Central memory CD8-positive, alpha-beta T cell (primary cell): ENCODE data around the gene PRND.
A peak's percentile ranks its signal among the peaks of the same experiment; 100 is the strongest.

Source experiments
- ATAC-seq: fragments of 150-1000 bp; cut with Tn5 transposase; replicated peaks from 2 replicates; pipeline ENCODE4 v1.10.0; 2022; ENCODE audit warnings: mild to moderate bottlenecking, moderate FRiP score, moderate number of reproducible peaks; ENCODE audit not compliant: poor library complexity, severe bottlenecking; ENCODE audit errors: extremely low read depth
- DNase-seq, 2 donors: peaks; one replicate each; pipeline ENCODE4 v3.0.0; 2021; ENCODE audit warnings: low spot score in 2 of 2
- H3K27ac Mint-ChIP-seq: one replicate; pipeline ENCODE4 v1.8.0; 2022; ENCODE audit warnings: low read depth, mild to moderate bottlenecking, moderate library complexity, mixed read lengths
- H3K27me3 Mint-ChIP-seq: one replicate; pipeline ENCODE4 v1.8.0; 2022; ENCODE audit warnings: mixed read lengths
- H3K36me3 Mint-ChIP-seq: one replicate; pipeline ENCODE4 v1.8.0; 2022; ENCODE audit warnings: mild to moderate bottlenecking, moderate library complexity, mixed read lengths; ENCODE audit not compliant: insufficient read depth
- H3K4me1 Mint-ChIP-seq: one replicate; pipeline ENCODE4 v1.8.0; 2022; ENCODE audit warnings: mixed read lengths
- H3K4me3 Mint-ChIP-seq: one replicate; pipeline ENCODE4 v1.8.0; 2022; ENCODE audit warnings: mild to moderate bottlenecking, moderate library complexity, mixed read lengths
- H3K9me3 Mint-ChIP-seq: one replicate; pipeline ENCODE4 v1.8.0; 2022; ENCODE audit warnings: mixed read lengths

PRND gene

GRCh38 chr20:4721719-4722118, at the start of gene PRND:
Gene PRND (plus strand): TSS chr20:4721909. CDS start chr20:4724552, 2,643 bp downstream.
- no peaks in the 10 kb centered on the region for H3K9me3 Mint-ChIP-seq
- ATAC-seq: no peak
- no peak within 1 kb of the TSS for H3K27ac Mint-ChIP-seq
- H3K36me3 Mint-ChIP-seq: no peaks in the 10 kb centered on the region
- no peak for DNase-seq
- no peak within 1 kb of the TSS for H3K4me3 Mint-ChIP-seq
- no peaks in the 10 kb centered on the region for H3K27me3 Mint-ChIP-seq
- peaks cover 13% of the 10 kb centered on the region for H3K4me1 Mint-ChIP-seq

- Mint-ChIP-seq H3K4me3 (no peak overlapping the region), H3K9me3 (no peaks in the 10 kb centered on the region), H3K27ac (no peak overlapping the region), H3K36me3 (no peaks in the 10 kb centered on the region), H3K27me3 (peaks cover 24% of the 10 kb centered on the region), H3K4me1 (no peaks in the 10 kb centered on the region)
- ATAC-seq (no peak), DNase-seq (no peak)
These were observed 48.8 kb upstream of the PRND start for GRCh38 chr20:4672948-4673347.

GRCh38 chr20:4673371-4674001, 48.2 kb upstream of the PRND start:
- Mint-ChIP-seq H3K4me3 (no peak overlapping the region), H3K4me1 (no peaks in the 10 kb centered on the region), H3K9me3 (no peaks in the 10 kb centered on the region), H3K27ac (no peak overlapping the region), H3K36me3 (no peaks in the 10 kb centered on the region), H3K27me3 (peaks cover 24% of the 10 kb centered on the region)
- no peak for ATAC-seq
- DNase-seq: no peak

GRCh38 chr20:4674672-4675071, 47.0 kb upstream of the PRND start:
- no peaks in the 10 kb centered on the region for H3K4me1 Mint-ChIP-seq
- DNase-seq: no peak
- no peak for ATAC-seq
- no peak overlapping the region for H3K4me3 Mint-ChIP-seq
- H3K36me3 Mint-ChIP-seq: no peaks in the 10 kb centered on the region
- H3K27ac Mint-ChIP-seq: no peak overlapping the region
- no peaks in the 10 kb centered on the region for H3K9me3 Mint-ChIP-seq
- peaks cover 24% of the 10 kb centered on the region for H3K27me3 Mint-ChIP-seq

- H3K4me1 Mint-ChIP-seq: no peaks in the 10 kb centered on the region
- ATAC-seq (no peak), DNase-seq (no peak)
- H3K27me3 Mint-ChIP-seq: peaks cover 9% of the 10 kb centered on the region
- no peaks in the 10 kb centered on the region for H3K9me3 Mint-ChIP-seq
- no peak overlapping the region for H3K27ac Mint-ChIP-seq
- no peak overlapping the region for H3K4me3 Mint-ChIP-seq
- H3K36me3 Mint-ChIP-seq: no peaks in the 10 kb centered on the region
These were observed 43.9 kb upstream of the PRND start for GRCh38 chr20:4677846-4678245.

GRCh38 chr20:4681401-4681800, 40.3 kb upstream of the PRND start:
- H3K36me3 Mint-ChIP-seq: no peaks in the 10 kb centered on the region
- no peak overlapping the region for H3K27ac Mint-ChIP-seq
- H3K9me3 Mint-ChIP-seq: no peaks in the 10 kb centered on the region
- peaks cover 32% of the 10 kb centered on the region for H3K4me1 Mint-ChIP-seq
- H3K4me3 Mint-ChIP-seq: no peak overlapping the region
- no peaks in the 10 kb centered on the region for H3K27me3 Mint-ChIP-seq
- DNase-seq: no peak
- no peak for ATAC-seq

- Mint-ChIP-seq H3K4me3 (no peak overlapping the region), H3K9me3 (no peaks in the 10 kb centered on the region), H3K36me3 (no peaks in the 10 kb centered on the region), H3K27ac (peak overlapping the region; percentile 10), H3K4me1 (peaks cover 32% of the 10 kb centered on the region), H3K27me3 (no peaks in the 10 kb centered on the region)
- DNase-seq: no peak
- no peak for ATAC-seq
These were observed 39.7 kb upstream of the PRND start for GRCh38 chr20:4681991-4682401.

GRCh38 chr20:4682682-4683081, 39.0 kb upstream of the PRND start:
- peaks cover 35% of the 10 kb centered on the region for H3K4me1 Mint-ChIP-seq
- no peaks in the 10 kb centered on the region for H3K9me3 Mint-ChIP-seq
- no peak overlapping the region for H3K4me3 Mint-ChIP-seq
- peak overlapping the region; percentile 10 for H3K27ac Mint-ChIP-seq
- H3K36me3 Mint-ChIP-seq: no peaks in the 10 kb centered on the region
- no peak for DNase-seq
- ATAC-seq: no peak
- no peaks in the 10 kb centered on the region for H3K27me3 Mint-ChIP-seq

GRCh38 chr20:4683261-4683660, 38.4 kb upstream of the PRND start:
- Mint-ChIP-seq H3K4me1 (peaks cover 39% of the 10 kb centered on the region), H3K27ac (peak overlapping the region; percentile 92), H3K36me3 (no peaks in the 10 kb centered on the region), H3K27me3 (no peaks in the 10 kb centered on the region), H3K4me3 (no peak overlapping the region), H3K9me3 (no peaks in the 10 kb centered on the region)
- ATAC-seq (no peak), DNase-seq (no peak)

- Mint-ChIP-seq H3K27me3 (no peaks in the 10 kb centered on the region), H3K36me3 (peaks cover 2% of the 10 kb centered on the region), H3K4me1 (peaks cover 48% of the 10 kb centered on the region), H3K9me3 (no peaks in the 10 kb centered on the region), H3K4me3 (peak overlapping the region; percentile 79), H3K27ac (peak overlapping the region; percentile 92)
- DNase-seq (no peak), ATAC-seq (no peak)
These were observed 36.8 kb upstream of the PRND start for GRCh38 chr20:4684837-4685413.

- Mint-ChIP-seq H3K9me3 (no peaks in the 10 kb centered on the region), H3K36me3 (peaks cover 2% of the 10 kb centered on the region), H3K27ac (peak overlapping the region; percentile 92), H3K27me3 (no peaks in the 10 kb centered on the region), H3K4me3 (peak overlapping the region; percentile 79), H3K4me1 (peaks cover 54% of the 10 kb centered on the region)
- DNase-seq (no peak), ATAC-seq (no peak)
These were observed 35.8 kb upstream of the PRND start for GRCh38 chr20:4685923-4686221.

- H3K4me3 Mint-ChIP-seq: no peak overlapping the region
These were observed 33.4 kb upstream of the PRND start for GRCh38 chr20:4688305-4688704.

GRCh38 chr20:4689220-4689619, 32.5 kb upstream of the PRND start:
- Mint-ChIP-seq H3K4me3 (peak overlapping the region; percentile 31), H3K27ac (no peak overlapping the region), H3K27me3 (no peaks in the 10 kb centered on the region)

More at GRCh38 chr20:4688305-4688704, 33.4 kb upstream of the PRND start:
- no peaks in the 10 kb centered on the region for H3K9me3 Mint-ChIP-seq
- no peak for ATAC-seq
- H3K27me3 Mint-ChIP-seq: no peaks in the 10 kb centered on the region
- no peak for DNase-seq
- H3K36me3 Mint-ChIP-seq: peaks cover 2% of the 10 kb centered on the region
- H3K4me1 Mint-ChIP-seq: peaks cover 61% of the 10 kb centered on the region
- H3K27ac Mint-ChIP-seq: peak overlapping the region; percentile 12

More at GRCh38 chr20:4689220-4689619, 32.5 kb upstream of the PRND start:
- Mint-ChIP-seq H3K36me3 (peaks cover 2% of the 10 kb centered on the region), H3K4me1 (peaks cover 56% of the 10 kb centered on the region), H3K9me3 (no peaks in the 10 kb centered on the region)
- no peak for ATAC-seq
- DNase-seq: no peak
